Activated CD4-positive, alpha-beta T cell treated with anti-CD3 and anti-CD28 coated beads, Interleukin-2, amount 50 U/mL, for 24 hours (primary cell): ENCODE data around the gene SARDH.

Experiments used
- DNase-seq, 2 donors: peaks; one replicate each; pipeline ENCODE4 v3.0.0-alpha.2; 2020; ENCODE audit warnings: low read depth in 1 of 2, low spot score in 1 of 2

The SARDH gene

GRCh38 chr9:133715295-133715865, 22.8 kb downstream of the SARDH start:
- no peak for DNase-seq

GRCh38 chr9:133714606-133715294, 23.4 kb downstream of the SARDH start:
- no peak for DNase-seq

- no peak for DNase-seq
Measured at GRCh38 chr9:133713960-133714495, 24.1 kb downstream of the SARDH start.

GRCh38 chr9:133713150-133713959, 24.8 kb downstream of the SARDH start:
- no peak for DNase-seq

GRCh38 chr9:133712221-133713100, 25.7 kb downstream of the SARDH start:
- DNase-seq = no peak

GRCh38 chr9:133711428-133712220, 26.5 kb downstream of the SARDH start:
- no peak for DNase-seq

GRCh38 chr9:133710661-133711427, 27.3 kb downstream of the SARDH start:
- DNase-seq = no peak

GRCh38 chr9:133709691-133710571, 28.2 kb downstream of the SARDH start:
- DNase-seq = no peak

- DNase-seq = peak in 1 of 2 donors; percentile 17
Measured at GRCh38 chr9:133709015-133709611, 29.0 kb downstream of the SARDH start.

GRCh38 chr9:133708246-133709014, 29.7 kb downstream of the SARDH start:
- no peak for DNase-seq

- DNase-seq = no peak
Measured at GRCh38 chr9:133707763-133708245, 30.3 kb downstream of the SARDH start.

GRCh38 chr9:133707065-133707762, 30.9 kb downstream of the SARDH start:
- DNase-seq = no peak

GRCh38 chr9:133706307-133707050, 31.7 kb downstream of the SARDH start:
- DNase-seq = no peak

GRCh38 chr9:133705576-133705975, 32.6 kb downstream of the SARDH start:
- no peak for DNase-seq

- DNase-seq = no peak
Measured at GRCh38 chr9:133704711-133705181, 33.4 kb downstream of the SARDH start.
